Daoy (cell line): ENCODE measurements around the gene KLF13. TPM values are rescaled to one million over a fixed set of nuclear protein-coding genes. Genes with fewer than 3 reads are reported as not detected.

Experiments
- DNase-seq: peaks from one replicate; pipeline ENCODE4 v3.0.0-alpha.2; 2015; ENCODE audit warnings: low read depth
- total RNA-seq: library from RNA; depleted of rRNA; stranded (reverse); fragments of >200 nt; shearing (Covaris generic); gene quantifications from 2 replicates; pipeline ENCODE4 v1.2.3, GENCODE V29; 2014

Gene KLF13
- total RNA-seq, 1 experiment from 2014 or later = 21.4 TPM

- no peak for DNase-seq
These were observed 36.3 kb downstream of the KLF13 start for GRCh38 chr15:31362886-31363285.

DNA sequence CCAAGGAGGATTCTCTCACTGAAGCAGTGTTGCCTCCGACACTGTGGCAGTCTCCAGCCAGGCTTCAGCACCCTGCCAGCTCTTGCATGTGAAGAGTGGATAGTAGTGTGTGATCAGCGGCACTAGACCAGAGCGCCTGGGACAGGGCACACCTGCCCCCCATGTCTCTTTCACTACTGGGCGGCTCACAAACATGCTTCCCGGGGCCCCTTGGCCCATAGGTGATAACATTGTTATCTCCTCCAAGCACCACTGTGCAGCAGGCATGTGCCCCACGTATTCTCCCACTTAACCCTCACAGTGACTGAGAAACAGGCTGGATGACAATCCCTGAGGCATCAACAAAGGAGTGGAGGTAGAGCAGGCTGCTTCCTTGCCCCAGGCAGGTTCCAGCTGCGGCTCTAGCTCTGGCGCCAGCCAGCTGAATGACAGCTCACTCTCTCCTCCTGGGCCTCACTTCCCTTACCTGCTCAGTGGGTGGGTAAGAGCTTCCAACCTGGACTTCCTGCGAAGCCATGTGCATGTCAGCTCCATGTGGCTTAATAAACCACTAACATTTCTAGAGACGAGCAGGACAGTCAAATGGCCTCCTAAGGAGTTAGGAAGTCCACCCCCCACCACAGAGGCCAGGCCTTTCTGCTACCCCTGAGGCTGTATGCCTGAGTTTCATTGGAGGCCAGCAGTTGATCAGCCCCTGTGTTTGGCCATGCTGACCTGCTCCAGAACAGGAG lies 37.8 kb downstream of the KLF13 start:
- no peak for DNase-seq

GRCh38 chr15:31365032-31365654 lies 38.5 kb downstream of the KLF13 start:
- DNase-seq = no peak

DNA sequence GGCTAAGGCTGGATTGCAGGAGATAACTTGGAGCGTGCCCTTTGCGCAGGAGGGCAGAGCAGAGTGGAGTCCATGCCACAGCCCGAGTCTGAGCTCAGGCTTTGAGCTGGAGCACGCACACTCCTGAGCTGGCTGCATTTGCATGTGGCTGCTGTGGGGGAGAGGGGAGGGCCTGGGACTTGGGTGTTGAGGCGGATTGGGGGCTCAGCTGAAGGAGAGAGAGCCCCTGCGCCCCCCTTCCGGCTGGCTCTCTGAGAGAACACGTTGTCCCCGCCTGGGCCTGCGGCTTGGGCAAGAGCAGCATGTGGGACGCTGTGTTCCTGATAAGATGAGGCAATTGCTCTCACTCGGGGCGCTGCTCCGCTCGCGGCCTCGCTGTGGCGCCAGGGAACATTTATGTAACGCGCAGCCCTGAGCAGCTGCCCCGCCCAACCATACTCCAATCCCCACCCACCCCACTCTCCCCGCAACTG lies 39.1 kb downstream of the KLF13 start:
- no peak for DNase-seq

- DNase-seq = no peak
These were observed 39.6 kb downstream of the KLF13 start for GRCh38 chr15:31366169-31366734.

DNA sequence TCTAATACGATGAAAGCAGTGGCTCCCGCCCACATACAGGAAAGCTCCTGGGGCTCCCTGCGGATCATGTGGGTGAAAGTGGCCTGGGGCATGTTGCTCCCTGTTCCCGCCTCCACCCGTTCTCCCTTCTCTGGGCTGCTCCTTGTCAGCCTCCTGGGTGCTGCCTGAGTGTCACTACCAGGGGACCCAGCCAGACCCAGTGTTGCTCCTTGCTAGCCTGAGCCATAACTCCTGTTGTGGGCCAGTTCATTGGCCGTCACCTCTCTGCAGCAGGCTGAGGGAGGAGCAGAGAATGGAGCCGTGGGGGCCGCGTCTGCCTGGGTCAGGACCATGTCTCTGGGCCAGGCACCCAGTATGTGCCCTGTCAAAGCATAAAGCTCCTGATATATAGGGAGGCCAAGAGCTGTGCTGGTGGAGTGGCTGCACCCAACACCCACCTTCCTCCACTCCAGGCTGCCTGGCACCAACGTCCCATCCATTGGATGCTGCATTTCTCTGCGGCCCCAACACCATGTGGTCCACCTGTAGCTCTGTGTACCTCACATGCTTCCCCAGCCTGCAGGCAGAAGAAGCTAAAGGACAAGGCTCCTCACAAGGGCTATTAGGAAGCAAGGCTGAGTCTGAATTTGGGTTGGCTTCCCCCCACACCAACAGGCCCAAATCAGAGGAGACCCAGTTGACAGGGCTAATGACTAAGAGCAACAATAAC lies 40.5 kb downstream of the KLF13 start:
- no peak for DNase-seq

DNA sequence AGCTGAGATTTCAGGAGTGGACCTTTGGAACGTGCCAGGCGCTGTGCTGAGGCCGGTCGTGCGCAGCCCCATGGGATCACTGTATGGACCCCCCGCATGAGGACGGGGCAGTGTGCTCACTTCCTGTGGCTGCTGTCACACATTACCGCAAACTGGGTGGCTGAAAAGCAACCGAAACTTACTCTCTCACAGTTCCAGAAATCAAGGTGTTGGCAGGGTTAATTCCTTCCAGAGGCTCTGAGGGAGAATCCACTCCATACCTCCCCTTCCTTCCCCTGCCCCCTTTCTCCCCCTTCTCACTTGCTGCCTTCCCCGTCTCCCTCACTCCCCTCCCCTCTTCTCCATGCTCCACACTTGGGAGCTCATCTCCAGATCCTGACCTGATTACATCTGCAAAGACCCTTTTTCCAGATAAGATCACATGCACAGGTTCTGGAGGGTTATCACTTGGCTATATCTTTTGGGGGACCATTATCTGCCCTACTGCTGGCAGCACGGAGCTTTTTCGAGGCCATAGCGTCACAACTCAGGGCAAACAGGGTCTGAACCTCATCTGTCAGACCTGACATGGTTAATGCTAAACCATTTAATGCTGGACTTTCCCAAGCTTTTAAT lies 41.2 kb downstream of the KLF13 start:
- DNase-seq = no peak

- no peak for DNase-seq
These were observed 43.1 kb downstream of the KLF13 start for GRCh38 chr15:31369727-31370126.

DNA sequence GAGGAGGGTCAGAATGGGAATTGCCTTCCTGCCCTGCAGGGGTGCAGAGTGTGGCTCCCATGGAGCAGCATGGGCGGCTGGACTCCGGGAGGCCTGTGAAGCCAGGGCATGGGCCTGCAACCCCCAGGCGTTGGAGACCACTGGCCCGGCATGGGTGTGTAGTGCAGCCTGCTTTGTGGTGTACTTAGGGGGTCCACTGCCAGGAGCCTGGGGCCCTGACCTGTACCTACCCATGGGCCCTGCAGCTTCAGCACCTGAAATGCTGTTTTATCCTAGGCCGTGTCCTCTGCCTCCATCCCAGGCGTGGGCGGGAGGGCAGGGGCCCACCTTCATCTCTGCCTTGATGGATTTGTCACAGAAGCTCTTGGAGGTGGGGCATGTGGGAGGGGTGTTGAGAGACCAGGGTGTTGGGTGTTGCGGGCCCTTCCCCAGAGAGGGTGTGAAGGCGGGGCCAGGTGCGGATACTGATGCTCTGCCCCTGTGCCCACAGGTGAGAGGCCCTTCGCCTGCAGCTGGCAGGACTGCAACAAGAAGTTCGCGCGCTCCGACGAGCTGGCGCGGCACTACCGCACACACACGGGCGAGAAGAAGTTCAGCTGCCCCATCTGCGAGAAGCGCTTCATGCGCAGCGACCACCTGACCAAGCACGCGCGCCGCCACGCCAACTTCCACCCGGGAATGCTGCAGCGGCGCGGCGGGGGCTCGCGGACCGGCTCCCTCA lies 45.0 kb downstream of the KLF13 start:
- DNase-seq = no peak

GRCh38 chr15:31372635-31373091 lies 46.0 kb downstream of the KLF13 start:
- peak; percentile 53 for DNase-seq

DNA sequence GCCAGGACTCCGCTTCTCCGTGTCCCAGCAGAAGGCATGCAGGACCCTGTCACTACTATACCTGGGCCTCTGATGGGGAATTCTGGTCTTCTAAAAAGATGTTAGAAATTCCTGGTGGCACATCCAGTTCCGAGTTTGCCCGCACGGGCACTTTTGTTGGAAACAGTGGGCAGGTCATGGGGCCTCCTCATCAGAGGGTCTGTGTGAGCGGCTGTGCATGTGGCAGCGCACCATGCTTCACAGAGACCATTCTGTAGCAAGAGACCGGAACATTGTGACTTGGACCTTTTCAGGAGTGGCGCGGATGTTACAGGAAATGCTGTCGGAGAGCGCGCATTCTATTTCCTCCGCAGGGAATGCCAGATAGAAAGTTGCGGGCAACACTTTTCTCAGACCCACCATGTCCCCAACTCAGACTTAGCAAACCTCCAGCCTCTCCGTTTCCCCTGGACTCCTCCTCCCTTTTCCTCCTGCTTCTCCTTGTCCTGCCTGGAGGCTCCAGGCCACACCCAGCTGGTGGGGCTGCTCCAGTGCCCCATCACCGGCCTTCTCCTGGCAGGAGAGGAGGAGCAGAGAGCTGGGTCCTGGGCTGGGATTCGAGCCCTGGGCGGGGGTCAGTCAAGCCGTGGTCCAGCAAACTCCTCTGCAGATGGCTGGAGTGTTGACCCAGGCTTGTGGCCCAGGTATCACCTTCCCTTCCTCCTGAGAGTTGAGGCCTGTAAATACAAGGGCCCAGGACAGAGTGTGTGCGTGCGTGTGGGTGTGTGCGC lies 46.6 kb downstream of the KLF13 start:
- DNase-seq = no peak

DNA sequence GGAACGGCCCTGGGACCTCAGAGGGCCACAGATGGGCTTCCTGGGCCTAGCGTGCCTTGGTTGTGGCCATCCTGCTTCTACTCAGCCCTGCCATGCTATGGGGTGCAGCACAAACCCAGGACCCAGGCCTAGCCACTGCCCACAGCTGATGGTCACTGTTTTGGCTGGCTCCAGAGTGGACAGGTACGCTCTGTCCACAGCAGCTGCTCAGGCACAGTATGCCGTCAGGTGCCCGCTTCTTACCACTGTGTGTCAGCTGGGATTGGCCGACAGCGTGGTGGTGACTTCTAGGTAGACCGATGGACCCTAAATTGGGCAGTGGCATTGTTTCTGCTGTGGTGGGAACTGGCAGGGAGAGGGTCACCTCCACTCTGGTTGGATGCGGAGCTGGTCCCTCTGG lies 47.3 kb downstream of the KLF13 start:
- no peak for DNase-seq

DNA sequence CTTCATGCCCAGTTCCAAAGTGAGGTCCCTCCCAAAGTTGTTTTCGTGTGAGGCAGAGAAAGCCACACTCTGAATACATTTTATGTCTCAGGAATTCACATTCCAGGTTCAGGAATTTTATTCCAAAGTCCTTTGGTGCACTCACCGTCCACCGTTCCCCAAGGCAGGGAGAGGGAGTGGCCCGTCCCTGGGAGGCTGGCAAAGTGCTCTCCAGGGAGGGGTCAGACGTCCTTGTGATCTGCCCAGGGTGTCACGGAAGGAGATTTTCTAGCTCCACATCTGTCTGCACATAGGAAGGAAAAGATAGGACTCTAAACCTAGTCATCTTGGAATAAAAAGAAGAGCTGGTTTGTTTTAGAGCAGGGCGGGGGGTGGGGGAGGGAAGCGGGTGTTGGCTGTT lies 47.9 kb downstream of the KLF13 start:
- DNase-seq = no peak

GRCh38 chr15:31374986-31375385 lies 48.4 kb downstream of the KLF13 start:
- no peak for DNase-seq

DNA sequence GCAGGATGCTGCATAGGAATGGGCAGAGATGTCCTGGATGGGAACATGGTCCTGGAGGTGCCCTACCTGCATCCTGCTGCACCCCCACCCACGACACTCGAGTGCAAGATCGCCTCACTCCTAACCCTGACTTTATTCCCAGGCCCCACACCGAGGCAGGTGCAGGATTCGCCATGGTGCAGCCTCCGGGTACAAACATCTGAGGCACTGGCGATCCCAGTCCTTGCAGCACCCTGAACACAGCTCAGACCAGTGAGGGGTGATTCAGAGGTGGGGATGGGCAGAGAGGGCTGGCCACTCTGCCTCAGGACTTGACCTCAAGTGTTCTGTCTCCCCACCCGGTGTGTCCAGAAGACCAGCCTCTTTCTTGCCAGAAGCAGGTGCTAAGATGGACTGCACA lies 49.1 kb downstream of the KLF13 start:
- DNase-seq = no peak

DNA sequence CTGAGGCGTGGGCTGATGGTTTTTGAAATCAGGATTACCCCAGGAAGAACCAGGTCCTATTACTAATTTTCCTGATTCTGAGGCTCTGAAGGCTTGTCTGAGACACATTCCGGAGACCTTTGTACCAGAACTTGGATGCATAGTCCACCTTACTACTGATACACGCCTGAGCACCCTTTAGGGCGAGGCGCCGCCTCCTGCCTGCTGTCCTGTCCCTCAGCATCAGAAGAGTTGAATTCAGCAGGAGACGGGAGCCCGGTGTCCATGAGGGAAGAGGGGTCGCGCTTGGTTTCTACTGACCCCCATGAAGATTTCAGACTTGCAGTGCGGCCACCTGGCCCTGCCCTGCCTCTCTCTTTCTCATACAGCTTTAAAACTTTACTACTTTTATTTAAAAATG lies 49.9 kb downstream of the KLF13 start:
- no peak for DNase-seq

DNA sequence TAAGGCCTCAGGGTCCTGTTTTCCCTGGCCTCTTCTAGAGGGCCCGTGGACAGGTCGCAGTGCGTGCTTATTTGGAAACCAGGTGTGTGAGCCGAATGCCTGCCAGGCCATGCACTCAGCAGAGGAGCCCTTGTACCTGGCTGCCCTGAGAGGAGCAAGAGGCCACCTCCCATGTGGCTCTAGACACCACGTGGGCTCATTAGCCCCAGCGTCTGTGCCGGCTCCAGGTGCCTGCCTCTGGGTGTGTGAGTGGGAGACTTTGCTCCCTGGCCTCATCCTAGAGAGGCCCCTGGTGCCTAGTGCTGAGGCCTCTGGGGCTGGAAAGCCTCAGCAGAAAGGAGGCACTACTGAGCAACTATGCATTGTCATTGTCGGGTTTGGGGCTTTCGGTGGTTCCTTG lies 50.4 kb downstream of the KLF13 start:
- no peak for DNase-seq

GRCh38 chr15:31378363-31378903 lies 51.8 kb downstream of the KLF13 start:
- DNase-seq = no peak

DNA sequence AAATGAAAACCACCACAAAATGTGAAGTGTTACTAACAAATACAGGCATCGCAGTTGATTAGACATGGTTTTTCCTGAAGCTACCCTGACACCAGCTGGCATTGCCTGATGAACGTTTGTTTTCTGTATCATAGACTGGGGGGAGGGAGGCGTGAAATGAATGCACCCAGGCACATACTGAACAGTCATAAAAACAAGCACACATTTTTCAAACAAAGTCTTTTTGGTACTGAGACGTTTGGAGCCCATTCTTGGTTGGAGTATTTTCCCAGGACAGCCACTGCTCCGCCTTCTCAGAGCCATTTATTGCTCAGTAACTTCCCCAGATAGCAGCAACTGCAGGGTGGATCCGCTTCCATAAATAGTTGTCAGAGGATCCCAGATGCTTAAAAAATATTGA lies 52.4 kb downstream of the KLF13 start:
- DNase-seq = no peak

DNA sequence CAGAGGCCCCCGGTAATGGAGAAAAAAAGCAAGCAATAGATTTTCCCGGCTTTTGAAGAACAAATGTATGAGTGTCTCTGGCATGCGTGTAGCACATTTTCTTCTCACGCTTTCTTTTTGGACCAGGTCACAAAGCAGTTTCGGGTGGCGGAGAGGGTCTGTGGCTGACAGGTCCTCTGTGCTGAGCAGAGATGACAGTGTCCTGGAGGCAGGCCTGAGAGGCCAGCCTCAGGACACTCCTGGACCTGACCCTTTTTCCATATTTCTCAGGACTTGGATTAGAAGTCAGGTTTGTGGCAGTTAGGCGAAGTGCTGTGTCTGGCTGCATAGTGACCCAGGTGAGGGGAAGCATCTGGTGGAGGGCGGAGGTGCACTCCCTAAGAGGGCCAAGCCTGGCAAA lies 52.9 kb downstream of the KLF13 start:
- DNase-seq = no peak
